ENCODE measurements around the gene CRYBB1.

DNA sequence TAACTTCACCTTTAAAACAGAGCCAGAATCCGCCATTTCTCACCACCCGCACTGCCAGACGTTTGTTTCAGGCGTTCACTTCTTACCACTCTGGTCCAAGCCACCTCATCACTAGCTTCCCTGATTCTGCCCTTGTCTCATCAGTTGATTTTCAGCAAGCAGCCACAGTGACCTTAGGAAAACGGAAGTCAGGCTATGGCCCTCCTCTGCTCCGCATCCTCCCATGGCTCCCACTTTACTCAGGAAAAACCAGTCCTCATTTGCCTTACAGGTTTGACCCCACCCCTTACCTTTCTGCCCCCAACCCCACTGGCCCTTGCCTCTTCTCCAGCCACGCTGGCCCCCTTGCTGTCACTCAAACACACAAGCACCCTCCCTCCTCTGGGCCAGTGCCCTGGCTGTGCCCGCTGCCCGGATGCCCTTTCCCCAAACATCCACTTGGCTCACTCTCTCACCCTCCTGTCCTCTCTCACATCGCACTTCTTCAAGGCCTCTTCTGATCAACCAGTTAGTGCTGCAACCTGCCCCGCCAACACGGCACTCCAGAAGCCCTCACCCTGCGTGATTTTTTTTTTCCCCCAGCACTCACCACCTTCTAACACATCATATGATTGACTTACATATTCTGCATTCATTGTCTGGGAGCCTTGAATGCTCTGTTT is 46.8 kb downstream of the CRYBB1 start:
- TF ChIP-seq, protein P1, sequence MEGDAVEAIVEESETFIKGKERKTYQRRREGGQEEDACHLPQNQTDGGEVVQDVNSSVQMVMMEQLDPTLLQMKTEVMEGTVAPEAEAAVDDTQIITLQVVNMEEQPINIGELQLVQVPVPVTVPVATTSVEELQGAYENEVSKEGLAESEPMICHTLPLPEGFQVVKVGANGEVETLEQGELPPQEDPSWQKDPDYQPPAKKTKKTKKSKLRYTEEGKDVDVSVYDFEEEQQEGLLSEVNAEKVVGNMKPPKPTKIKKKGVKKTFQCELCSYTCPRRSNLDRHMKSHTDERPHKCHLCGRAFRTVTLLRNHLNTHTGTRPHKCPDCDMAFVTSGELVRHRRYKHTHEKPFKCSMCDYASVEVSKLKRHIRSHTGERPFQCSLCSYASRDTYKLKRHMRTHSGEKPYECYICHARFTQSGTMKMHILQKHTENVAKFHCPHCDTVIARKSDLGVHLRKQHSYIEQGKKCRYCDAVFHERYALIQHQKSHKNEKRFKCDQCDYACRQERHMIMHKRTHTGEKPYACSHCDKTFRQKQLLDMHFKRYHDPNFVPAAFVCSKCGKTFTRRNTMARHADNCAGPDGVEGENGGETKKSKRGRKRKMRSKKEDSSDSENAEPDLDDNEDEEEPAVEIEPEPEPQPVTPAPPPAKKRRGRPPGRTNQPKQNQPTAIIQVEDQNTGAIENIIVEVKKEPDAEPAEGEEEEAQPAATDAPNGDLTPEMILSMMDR (IDR thresholded peaks at IDR 0.05; ENCODE audit: borderline replicate concordance, extremely low read depth, low read length, poor library complexity, severe bottlenecking) = no peak
- TF ChIP-seq EZH2 (IDR thresholded peaks at IDR 0.05; ENCODE audit: borderline replicate concordance, low read depth, low read length, severe bottlenecking) = no peak

Data from DND-41 (cell line).